GM21447 (cell line): ENCODE results near the gene MEFV.
A peak's percentile ranks its signal among the peaks of the same experiment; 100 is the strongest.
"Not testable (repeated sequence)": the region's sequence is repeated elsewhere in the genome, so short reads cannot be mapped to it uniquely, and the experiment has no call there.

Experiments
- ATAC-seq: cut with Tn5 transposase; IDR thresholded peaks from one replicate; pipeline ENCODE4 v1.9.1; 2021; ENCODE audit not compliant: unreplicated experiment

MEFV gene

DNA sequence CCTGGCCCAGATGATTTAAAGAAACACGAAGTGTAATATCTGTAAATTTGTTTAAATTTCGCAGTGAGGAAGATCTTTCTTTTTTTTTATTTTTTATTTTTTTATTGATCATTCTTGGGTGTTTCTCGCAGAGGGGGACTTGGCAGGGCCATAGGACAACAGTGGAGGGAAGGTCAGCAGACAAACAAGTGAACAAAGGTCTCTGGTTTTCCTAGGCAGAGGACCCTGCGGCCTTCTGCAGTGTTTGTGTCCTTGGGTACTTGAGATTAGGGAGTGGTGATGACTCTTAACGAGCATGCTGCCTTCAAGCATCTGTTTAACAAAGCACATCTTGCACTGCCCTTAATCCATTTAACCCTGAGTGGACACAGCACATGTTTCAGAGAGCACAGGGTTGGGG, 14.3 kb upstream of the MEFV start:
- not testable (repeated sequence) for ATAC-seq

DNA sequence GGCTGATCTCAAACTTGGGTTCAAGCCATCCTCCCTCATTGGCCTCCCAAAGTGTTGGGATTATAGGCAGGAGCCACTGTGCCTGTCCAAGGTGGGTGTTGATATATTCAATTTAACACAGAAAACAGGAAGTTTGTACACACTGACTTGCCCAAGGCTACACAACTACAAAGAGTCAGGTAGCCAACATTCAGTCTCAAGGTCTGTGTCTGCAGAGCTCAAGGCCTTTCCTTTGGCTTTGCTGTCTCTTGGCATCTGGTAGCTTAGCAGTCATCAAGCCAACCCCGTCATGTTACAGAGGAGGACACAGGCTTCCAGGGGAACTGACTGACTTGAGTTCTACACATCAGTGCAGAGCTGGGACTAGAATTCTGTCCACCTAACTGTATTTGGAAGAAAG, 11.9 kb upstream of the MEFV start:
- no peak for ATAC-seq

DNA sequence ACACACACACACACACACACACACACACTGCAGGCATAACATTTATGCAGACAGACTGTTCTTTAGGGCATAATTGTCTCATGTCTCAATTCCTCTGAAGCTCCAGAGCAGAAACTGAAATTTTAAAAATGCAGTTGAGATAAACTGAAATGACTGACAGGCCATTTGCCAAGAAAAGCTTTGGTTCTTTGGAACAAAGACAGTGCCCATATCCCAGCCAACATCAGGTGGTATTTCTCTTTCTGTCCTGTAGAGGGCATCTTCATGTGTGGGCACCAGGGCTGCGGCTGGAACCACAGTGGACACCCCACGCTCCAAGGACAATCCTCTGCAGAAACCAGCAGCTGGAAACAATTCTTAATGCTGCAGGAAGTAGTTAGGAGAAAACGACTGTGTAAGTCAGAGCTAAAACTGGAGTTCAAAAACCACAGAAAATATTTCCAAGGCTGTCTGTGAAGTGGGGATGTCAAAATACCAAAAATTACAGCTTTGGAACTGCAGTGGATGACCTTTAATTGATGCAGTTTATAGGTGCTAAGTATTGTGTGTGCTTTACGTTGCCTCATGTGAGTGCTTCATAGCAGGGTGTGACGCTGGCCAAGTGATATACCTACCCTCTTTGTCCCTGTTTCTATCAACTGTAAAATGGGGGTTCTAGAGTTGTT, 10.6 kb upstream of the MEFV start:
- no peak for ATAC-seq

DNA sequence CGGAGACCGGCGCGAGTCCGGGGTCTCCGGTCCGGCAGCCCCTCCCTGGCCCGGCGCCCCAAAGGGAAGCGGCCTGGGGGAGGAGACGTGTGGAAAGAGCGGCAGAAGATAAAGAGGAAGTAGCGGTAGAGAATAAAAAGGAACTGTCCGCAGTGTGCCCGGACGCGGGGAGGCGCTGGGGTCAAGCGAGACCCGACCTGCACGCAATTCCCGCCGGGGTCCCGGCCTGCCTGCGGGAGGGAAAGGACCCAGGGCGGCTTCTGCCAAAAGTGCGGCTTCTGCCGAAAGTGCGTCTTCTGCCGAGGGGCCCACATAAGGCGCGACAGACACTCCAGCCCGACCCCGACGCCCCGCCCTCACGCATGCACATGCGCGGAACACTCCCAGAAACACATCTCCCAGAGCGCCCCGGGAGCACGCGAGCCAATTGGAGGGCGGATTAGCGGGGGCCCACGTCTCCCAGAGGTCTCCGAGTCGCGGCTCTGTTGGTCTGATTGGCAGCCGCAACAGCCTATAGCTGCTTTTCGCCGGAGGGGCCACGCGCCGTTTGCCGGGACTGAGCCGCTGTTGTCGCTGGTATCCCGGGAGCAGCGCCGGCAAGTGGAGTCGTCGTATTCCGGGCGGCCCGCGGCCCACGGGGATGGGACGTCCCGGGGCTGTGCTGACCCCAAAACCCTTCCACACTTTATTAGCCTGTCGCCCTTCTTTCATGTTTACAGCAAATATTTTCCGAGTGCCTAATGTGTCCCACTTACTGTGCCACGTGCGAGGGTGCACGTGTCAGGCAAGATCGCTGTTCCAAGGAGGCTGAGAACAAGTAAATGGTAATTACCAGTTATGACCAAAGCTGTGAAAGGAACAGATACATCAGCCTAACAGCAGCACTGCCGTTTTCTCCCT, 8.0 kb upstream of the MEFV start:
- peak; percentile 84 for ATAC-seq

DNA sequence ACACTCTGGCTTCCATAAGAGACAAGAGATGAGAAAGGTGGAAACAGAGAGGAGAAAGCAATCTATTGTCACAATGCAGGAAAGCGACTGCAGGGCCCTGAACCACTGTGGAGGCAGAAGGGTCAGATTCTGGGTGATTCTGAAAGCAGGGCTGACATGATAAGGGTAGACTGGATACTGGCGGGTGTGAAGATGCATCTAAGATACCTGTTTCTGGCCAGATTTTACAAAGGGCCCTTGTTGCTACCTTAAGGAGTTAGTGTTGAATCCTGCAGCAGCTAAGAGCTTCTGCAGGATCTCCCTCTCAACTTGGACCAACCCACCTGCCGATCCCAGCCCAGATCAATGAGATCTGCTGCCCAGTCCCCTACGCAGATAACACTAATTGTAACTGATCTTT, 6.1 kb upstream of the MEFV start:
- no peak for ATAC-seq

DNA sequence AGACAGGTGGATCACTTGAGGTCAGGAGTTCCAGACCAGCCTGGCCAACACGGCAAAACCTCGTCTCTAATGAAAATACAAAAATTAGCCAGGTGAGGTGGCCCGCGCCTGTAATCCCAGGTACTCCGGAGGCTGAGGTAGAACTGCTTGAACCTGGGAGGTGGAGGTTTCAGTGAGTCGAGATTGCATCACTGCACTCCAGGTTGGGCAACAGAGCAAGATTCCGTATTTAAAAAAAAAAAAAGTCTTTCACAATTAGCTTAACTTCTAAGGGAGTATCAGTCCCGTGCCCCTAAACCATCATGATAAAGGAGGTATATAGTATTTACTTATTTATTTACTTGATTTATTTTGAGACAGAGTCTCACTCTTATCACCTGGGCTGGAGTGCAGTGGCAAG, 3.4 kb upstream of the MEFV start:
- no peak for ATAC-seq

DNA sequence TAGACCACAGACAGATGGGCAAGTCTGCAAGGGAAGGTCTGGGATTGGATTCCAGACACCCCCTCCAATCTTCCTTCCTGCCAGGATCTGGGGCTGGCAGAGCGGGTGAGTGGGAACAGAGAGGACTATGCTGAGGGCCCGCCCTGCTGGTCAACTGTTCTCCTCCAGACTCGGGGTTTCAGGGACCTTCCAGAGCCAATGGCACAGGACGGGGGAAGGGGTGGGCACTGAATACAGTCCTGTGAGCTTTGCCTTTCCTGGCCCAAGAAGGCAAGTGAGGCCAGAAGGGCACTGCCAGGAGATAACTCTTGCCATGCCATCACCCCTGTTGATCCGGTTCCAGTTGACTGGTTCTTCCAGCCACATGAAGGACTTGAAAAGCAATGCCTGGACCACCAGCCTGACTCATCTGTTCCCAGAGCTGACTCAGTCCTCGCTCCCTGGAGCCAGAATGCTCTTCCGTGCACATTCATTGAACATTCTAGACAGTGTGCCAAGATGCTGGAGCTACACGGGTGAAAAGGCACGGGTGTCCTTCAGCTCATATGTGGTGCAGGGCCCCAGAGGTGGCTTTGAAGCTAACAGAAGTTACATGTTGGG, 533 bp upstream of the MEFV start:
- no peak for ATAC-seq

DNA sequence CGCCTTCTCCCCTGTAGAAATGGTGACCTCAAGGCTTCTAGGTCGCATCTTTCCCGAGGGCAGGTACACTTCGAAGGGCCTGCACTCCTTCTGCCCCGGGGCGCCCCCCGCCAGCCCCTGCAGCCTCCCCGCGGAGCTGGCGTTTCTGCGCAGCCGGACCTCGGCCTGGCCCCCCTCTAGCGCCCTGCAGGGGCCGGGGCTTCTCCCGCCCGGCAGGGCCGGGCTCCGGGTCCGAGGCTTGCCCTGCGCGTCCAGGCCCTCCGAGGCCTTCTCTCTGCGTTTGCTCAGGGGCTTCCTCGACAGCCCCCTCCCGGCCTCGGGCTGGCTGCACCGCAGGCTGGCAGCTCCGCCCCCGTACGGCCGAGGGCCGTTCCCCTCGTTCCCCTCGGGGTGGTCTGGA, 2.1 kb downstream of the MEFV start:
- no peak for ATAC-seq

DNA sequence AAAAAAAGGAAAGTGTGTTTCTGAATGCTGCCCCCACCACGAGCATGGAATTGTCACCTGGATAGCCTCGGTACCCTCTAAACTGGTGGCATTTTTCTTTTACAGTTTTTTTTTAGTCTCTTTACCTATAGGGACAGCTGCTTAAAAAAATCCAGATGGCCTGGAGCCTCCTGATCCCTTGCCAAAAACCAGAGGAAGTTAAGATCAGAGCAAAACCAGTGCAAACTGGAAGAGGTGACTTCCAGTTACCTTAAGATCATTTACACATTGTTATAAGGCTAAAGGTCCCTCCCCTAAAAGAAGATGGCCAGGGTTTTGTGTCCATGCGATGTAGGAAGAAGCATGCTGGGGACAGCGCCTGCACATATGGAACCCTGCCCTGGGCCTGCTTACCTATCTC, 3.5 kb downstream of the MEFV start:
- ATAC-seq = no peak

DNA sequence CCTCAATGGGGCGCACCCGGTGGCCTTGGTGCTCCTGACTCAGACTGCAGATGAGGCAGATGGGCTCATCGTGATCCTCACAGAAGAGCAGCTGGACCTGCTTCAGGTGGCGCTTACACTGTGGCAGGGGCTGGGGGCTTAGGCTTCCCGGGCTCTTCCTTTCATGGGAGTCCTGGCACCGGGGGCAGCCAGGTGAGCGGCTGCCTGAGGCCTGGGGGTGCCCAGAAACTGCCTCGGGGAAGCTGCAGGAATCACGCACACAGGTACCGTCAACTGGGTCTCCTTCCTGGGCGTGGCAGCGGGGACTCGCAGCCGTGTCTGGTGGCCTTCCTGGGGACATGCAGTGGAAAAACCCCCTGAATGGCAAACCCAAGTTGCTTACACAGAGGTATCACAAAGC, 7.0 kb downstream of the MEFV start:
- no peak for ATAC-seq

DNA sequence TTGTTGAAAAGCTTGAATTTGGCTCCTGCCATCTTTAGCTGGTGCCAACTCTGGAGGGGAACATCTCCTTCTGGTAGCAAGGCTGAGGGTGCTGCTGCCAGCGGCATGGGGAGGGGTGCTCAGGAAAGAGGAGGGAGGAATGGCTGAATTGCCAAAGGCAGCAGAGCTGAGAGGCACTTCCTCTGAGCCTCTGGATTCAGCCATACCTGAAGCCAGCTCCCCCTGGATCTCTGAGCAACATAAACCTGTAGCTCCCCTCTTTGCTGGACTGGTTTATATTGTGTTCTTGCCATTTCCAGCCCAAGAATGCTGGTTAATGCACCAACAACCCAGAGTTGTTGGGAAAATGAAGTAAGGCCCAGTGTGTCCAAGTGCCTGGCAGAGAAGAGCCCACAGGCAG, 7.4 kb downstream of the MEFV start:
- ATAC-seq = no peak

DNA sequence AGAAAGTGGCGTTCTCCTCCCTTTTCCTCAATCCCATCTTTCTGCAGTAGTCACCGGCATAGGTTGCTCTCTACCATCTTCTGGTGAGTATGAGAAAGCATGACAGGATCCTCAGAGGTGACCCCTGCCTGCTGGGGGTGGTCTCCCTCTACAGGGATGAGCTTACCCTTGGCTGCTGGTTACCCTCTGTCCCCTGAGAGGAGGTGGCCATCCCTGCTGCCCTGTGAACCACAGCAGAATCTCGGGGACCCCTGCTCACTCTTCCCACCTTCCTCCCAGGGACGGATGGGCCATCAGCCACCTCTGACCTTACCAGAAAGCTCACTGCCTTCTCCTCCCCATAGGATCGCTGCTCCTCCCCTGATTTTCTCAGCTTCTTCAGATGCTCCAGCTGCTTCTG, 7.8 kb downstream of the MEFV start:
- no peak for ATAC-seq

DNA sequence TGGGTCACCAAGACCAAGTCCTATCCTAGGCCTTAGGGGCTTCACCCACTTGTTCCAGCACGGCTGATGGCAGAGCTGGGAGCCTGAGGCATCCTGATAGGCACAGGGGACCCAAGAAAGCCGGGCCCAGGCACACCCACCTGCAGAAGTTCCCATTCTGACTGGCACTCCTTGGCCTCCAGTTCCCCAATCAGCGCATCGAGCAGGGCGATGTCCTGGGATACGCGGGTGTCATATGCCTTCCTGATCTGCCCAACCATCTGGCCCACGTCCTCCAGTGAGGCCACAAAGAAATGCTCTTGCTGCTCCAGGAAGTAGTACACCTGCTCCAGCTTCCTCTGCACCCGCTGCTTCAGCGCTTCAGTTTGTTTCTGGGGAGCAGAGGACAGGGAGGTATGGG, 9.6 kb downstream of the MEFV start:
- no peak for ATAC-seq

DNA sequence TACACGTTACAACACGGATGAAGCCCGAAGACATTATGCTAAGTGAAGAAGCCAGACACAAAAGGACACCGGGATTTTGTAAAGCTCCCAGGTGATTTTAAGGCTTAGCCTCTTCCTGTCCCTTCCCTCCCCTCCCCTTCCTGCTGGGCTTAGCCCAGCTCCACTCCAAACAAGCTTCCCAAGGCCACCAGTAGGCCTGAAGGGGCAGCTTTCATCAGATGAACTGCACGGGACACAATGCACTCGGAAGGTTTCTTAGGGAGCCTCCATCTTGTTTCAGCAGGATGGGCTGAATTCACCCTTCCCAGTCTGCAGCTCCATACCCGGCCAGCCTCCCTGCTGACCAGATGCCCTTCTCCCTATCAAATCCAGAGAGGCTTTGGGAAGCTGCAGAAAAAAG, 10.4 kb downstream of the MEFV start:
- no peak for ATAC-seq

DNA sequence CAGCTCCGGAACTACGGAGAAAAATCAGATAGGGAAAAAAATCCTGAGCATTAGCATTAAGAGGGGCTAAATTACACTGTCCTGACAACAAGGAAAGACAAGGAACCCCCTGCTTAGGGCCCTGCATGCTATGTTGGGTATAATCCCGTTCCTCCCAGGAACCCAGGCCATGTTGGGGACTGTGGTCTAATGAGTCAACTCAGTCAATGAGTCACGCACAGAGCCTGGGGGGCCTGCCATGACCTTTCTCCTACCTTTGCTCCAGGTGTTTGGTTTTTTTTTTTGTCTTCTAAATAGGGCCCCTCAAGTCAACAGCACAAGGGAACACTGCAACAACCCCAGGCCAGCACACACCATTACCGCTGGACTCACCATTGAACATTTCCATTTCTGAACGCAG, 12.6 kb downstream of the MEFV start:
- ATAC-seq = no peak

DNA sequence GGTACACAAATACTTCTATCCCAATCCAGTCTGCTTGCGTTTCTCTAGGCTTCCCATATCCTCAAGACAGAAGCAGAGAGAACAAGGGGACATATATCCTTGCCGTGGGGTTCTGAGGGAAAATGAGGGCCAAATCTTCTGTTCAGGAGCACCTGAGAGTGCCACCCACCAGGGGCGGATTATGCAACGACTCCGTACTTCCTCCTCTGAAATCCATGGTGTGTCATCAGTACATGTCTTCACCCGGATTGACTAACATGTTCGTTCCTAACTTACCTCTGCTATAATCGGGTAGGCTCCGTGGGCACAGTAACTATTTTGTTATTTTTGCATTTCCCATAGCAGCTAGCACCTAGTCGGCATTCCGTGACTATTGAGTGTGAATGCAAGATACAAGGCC, 13.7 kb downstream of the MEFV start:
- ATAC-seq = no peak

DNA sequence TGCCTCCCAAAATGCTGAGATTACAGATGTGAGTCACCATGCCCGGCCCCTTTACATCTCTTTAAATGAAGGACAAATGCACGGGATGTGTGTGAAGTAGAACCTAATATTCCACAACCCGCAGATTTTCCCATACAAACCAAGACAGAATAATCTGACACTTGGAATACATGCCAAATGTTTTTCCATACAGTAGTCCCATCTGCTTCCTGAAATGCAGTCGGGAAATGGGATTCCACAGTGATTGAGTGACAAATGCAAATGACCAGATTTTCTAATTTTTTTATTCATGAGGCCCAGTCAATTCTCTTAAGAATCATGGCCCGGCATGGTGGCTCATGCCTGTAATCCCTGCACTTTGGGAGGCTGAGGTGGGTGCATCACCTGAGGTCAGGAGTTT, 14.7 kb downstream of the MEFV start:
- ATAC-seq = no peak

DNA sequence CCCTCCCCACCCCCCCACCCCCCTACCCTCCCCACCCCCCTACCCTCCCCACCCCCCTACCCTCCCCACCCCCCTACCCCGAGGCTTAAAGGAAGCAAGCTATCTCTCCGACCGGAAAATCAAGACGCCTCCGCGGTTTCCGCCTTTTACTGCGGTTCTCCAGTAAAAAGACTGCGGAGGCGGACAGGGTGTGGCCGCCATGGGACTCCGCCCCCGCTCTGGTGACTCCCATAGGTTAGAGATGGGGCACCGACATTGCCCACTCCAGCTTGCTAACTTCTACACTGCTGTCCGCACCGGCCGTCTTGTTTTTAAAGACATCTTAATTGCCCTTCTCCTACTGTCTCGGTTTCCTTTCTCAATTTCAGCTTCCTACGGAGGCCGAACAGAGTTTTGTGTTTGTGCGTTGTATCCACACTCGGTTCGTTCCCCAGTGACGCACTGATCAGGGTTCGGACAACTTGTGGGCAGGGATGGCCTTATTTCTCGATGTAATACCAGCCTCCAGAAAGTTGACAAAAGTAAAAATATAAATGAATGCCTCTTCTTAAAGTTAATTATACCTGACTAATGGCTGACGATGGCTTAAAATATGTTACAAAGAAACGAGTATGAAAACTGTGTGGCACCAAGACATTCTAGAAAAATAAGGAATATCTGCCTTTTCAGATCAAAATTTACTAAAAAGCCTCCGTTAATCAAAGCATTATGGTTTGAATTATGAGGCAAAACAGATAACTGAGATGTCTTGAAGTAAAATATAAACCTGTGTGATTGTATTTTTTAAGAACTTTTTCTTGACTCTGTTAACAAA, 20.4 kb downstream of the MEFV start:
- no peak for ATAC-seq

DNA sequence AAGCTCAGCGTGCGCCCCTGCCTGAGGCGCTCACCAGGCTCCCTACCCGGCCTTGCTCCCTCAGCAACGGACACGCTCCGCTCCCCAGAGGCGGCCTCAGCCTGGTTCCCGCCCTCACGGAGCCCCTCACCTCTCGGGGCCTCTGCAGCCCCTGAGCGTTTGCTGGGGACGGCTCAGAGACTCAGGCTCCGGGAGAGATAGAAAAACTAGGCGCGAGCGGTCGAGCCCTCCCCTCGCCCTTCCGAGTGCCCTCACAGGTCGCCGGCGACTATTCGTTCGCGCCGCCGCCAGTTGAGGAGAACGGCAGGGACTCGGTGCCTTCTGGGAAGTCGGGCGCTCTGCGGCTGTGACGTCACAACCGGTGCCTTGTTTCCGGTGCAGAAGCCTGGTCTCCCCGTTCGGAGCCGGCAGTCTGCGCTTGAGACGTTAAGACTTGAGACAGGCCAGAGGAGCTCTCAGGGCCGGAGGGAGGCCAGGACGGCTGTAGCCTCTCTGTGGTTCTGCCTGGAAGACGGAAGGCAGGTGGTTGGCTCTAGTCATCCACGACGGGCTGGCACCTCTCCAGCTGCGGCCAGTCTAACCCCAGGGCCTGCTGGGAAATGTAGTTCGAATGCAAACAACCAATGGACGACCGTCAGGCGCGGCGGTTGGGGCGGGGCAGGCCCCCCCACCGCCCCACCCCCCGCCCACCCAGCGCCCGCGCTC, 21.4 kb downstream of the MEFV start, which contains the start of gene ZNF200:
Gene ZNF200, minus strand, starts transcription at position 302 of the 705 bp plus-strand sequence. CDS start 1,403 bp downstream, outside the sequence.
- ATAC-seq = peak; percentile 91

DNA sequence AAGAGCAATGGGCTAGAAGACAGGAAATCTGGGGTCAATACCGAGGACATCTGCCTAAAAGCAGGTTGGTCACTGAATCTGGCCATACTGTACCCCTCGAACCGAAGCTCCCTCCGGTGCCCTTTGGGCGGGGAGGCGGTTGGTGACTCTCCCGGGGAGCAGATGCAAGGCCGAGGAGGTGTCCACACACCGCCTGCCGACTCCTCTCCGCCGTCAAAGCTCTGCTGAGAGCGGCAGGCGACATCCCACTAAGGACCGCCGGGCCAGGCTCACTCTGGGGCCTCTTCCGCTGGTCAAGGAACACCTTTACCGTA, 21.9 kb downstream of the MEFV start:
- ATAC-seq = peak; percentile 14
